H1 (cell line): Measurements from ENCODE around the gene NRXN3. TPM values are rescaled to one million over a fixed set of nuclear protein-coding genes. Genes with fewer than 3 reads are reported as not detected.

Experiments
- CTCF ChIA-PET: fragments of 300-600 bp; sonication (Branson Sonifier 250); formaldehyde crosslinking; loops from one replicate; lab custom pipeline; 2021; ENCODE audit not compliant: partially characterized antibody; lab: Charles Lee
- POLR2A ChIA-PET: fragments of 300-600 bp; sonication (Branson Sonifier 250); formaldehyde crosslinking; loops from one replicate; lab custom pipeline; 2021; ENCODE audit warnings: inconsistent platforms; ENCODE audit not compliant: partially characterized antibody; lab: Charles Lee
- DNase-seq, 2 experiments: peaks; one replicate each; pipeline versions ENCODE4 v3.0.0 to v3.0.0-alpha.2; 2010 to 2022; ENCODE audit warnings: low spot score in 2 of 2, low read depth in 1 of 2, mixed read lengths in 1 of 2
- FAIRE-seq: peaks from 2 replicates; lab custom pipeline; 2011; peaks lifted over from hg19 to GRCh38; lab: Jason Lieb, UNC
- H2AFZ ChIP-seq: 2 replicates; pipeline ENCODE4 v1.8.1; 2012; ENCODE audit warnings: low read length, inconsistent platforms
- H2AK5ac ChIP-seq: 2 replicates; pipeline ENCODE4 v1.6.1; 2013; ENCODE audit warnings: low read depth, low read length
- H2BK120ac ChIP-seq: replicated peaks from 2 replicates; pipeline ENCODE3; 2013; ENCODE audit warnings: low read depth, low read length, inconsistent platforms
- H2BK12ac ChIP-seq: 2 replicates; pipeline ENCODE4 v1.6.1; 2013; ENCODE audit warnings: low read depth, low read length
- H2BK15ac ChIP-seq: 2 replicates; pipeline ENCODE4 v1.6.1; 2013; ENCODE audit warnings: low read length
- H2BK20ac ChIP-seq: 2 replicates; pipeline ENCODE4 v1.6.1; 2013; ENCODE audit warnings: low read length
- H2BK5ac ChIP-seq: 2 replicates; pipeline ENCODE4 v1.6.1; 2013; ENCODE audit warnings: low read depth, low read length
- H3K14ac ChIP-seq: 2 replicates; pipeline ENCODE4 v1.6.1; 2013; ENCODE audit warnings: inconsistent platforms; ENCODE audit not compliant: insufficient read length
- H3K18ac ChIP-seq: 2 replicates; pipeline ENCODE4 v1.6.1; 2013; ENCODE audit warnings: low read length; ENCODE audit errors: extremely low read depth
- H3K23ac ChIP-seq: 2 replicates; pipeline ENCODE4 v1.6.1; 2013; ENCODE audit warnings: inconsistent platforms; ENCODE audit not compliant: insufficient read length
- H3K23me2 ChIP-seq: 2 replicates; pipeline ENCODE4 v1.6.1; 2013; ENCODE audit warnings: low read depth, low read length
- H3K27ac ChIP-seq: 2 replicates; pipeline ENCODE4 v1.6.1; 2011; ENCODE audit warnings: low read depth, low read length, inconsistent platforms
- H3K27me3 ChIP-seq, 4 experiments: replicated peaks in 1 of 4; 1 replicate in 1 of 4; 2 replicates in 3 of 4; pipeline versions ENCODE4 v1.6.1 to v1.8.1; 2011 to 2013; ENCODE audit warnings: low read length in 3 of 4, mild to moderate bottlenecking in 3 of 4, inconsistent platforms in 2 of 4, mixed read lengths in 2 of 4, moderate library complexity in 1 of 4; ENCODE audit not compliant: control insufficient read depth in 3 of 4, insufficient read depth in 3 of 4; ENCODE audit errors: extremely low read depth in 1 of 4
- H3K36me3 ChIP-seq, 4 experiments: 2 replicates each; pipeline versions ENCODE4 v1.6.1 to v1.8.1; 2011 to 2013; ENCODE audit warnings: mild to moderate bottlenecking in 4 of 4, low read length in 3 of 4, moderate library complexity in 2 of 4, control low read depth in 1 of 4, inconsistent platforms in 1 of 4; ENCODE audit not compliant: insufficient read depth in 4 of 4, control insufficient read depth in 2 of 4
- H3K4ac ChIP-seq: replicated peaks from 2 replicates; pipeline ENCODE3; 2013; ENCODE audit warnings: low read length, low read depth, mixed read lengths, inconsistent platforms; ENCODE audit not compliant: insufficient read length
- H3K4me1 ChIP-seq, 4 experiments: replicated peaks in 1 of 4; 1 replicate in 1 of 4; 2 replicates in 3 of 4; pipeline versions ENCODE4 v1.6.1 to v1.8.1; 2011 to 2013; ENCODE audit warnings: low read length in 3 of 4, inconsistent platforms in 2 of 4, mixed read lengths in 1 of 4; ENCODE audit not compliant: insufficient read depth in 4 of 4, control insufficient read depth in 3 of 4
- H3K4me2 ChIP-seq, 2 experiments: 2 replicates each; pipeline versions ENCODE4 v1.6.1 to v1.8.1; 2011 to 2013; ENCODE audit warnings: low read depth in 2 of 2, low read length in 2 of 2, control low read depth in 1 of 2, inconsistent platforms in 1 of 2, mild to moderate bottlenecking in 1 of 2; ENCODE audit not compliant: insufficient read depth in 1 of 2
- H3K4me3 ChIP-seq, 4 experiments: fragments of 200-600, 300-600 bp in 1 of 4; sonication (generic), shearing (Covaris generic), sonication (Bioruptor Twin) in 1 of 4; 2 replicates each; pipeline versions ENCODE4 v1.5.1 to v1.8.1; 2011 to 2016; ENCODE audit warnings: low read length in 4 of 4, low read depth in 3 of 4, control low read depth in 2 of 4, inconsistent platforms in 2 of 4, mild to moderate bottlenecking in 2 of 4, mixed read lengths in 1 of 4, moderate library complexity in 1 of 4; ENCODE audit not compliant: insufficient read depth in 2 of 4; ENCODE audit errors: extremely low read depth in 1 of 4
- H3K56ac ChIP-seq: replicated peaks from 2 replicates; pipeline ENCODE3; 2013; ENCODE audit warnings: low read depth, mild to moderate bottlenecking, mixed read lengths, low read length, inconsistent platforms; ENCODE audit not compliant: insufficient read length
- H3K79me1 ChIP-seq: 2 replicates; pipeline ENCODE4 v1.6.1; 2013; ENCODE audit warnings: low read depth, low read length, control low read depth
- H3K79me2 ChIP-seq, 2 experiments: 2 replicates each; pipeline versions ENCODE4 v1.6.1 to v1.8.1; 2012 to 2013; ENCODE audit warnings: low read length in 2 of 2, mild to moderate bottlenecking in 2 of 2, inconsistent platforms in 1 of 2; ENCODE audit not compliant: insufficient read depth in 2 of 2, control insufficient read depth in 1 of 2
- H3K9ac ChIP-seq, 4 experiments: replicated peaks in 1 of 4; 1 replicate in 1 of 4; 2 replicates in 3 of 4; pipeline versions ENCODE4 v1.6.1 to v1.8.1; 2011 to 2013; ENCODE audit warnings: low read depth in 3 of 4, low read length in 3 of 4, control low read depth in 2 of 4, mild to moderate bottlenecking in 2 of 4, moderate library complexity in 2 of 4, inconsistent platforms in 1 of 4; ENCODE audit errors: extremely low read depth in 1 of 4
- H3K9me3 ChIP-seq, 2 experiments: 2 replicates each; pipeline versions ENCODE4 v1.6.1 to v1.8.1; 2012 to 2013; ENCODE audit warnings: mild to moderate bottlenecking in 2 of 2, moderate library complexity in 2 of 2, control low read depth in 1 of 2, inconsistent platforms in 1 of 2, low read depth in 1 of 2, low read length in 1 of 2, mixed read lengths in 1 of 2; ENCODE audit not compliant: insufficient read depth in 2 of 2
- H4K20me1 ChIP-seq, 2 experiments: replicated peaks in 1 of 2; 2 replicates each; pipeline versions ENCODE3 to v1.8.1; 2011 to 2013; ENCODE audit warnings: inconsistent platforms in 2 of 2, low read length in 2 of 2, mild to moderate bottlenecking in 1 of 2; ENCODE audit not compliant: insufficient read depth in 2 of 2, control insufficient read depth in 1 of 2
- H4K5ac ChIP-seq: 2 replicates; pipeline ENCODE4 v1.6.1; 2013; ENCODE audit warnings: low read length, low read depth, mixed read lengths, inconsistent platforms; ENCODE audit not compliant: insufficient read length
- H4K8ac ChIP-seq: 2 replicates; pipeline ENCODE4 v1.8.0; 2013; ENCODE audit warnings: mild to moderate bottlenecking, moderate library complexity, low read length, inconsistent platforms; ENCODE audit not compliant: insufficient read depth; ENCODE audit errors: extremely low read depth
- H4K91ac ChIP-seq: replicated peaks from 2 replicates; pipeline ENCODE3; 2013; ENCODE audit warnings: low read length, mixed read lengths, inconsistent platforms; ENCODE audit not compliant: insufficient read length
- CBX5 ChIP-seq: fragments of 300-800, 300-1000 bp; sonication (generic); IDR thresholded peaks from 2 replicates; pipeline ENCODE4 v1.7.1; 2016; ENCODE audit warnings: antibody characterized with exemption, low read length, low read depth
- JUN ChIP-seq: IDR thresholded peaks from 2 replicates; pipeline ENCODE4 v1.6.1; 2011; ENCODE audit warnings: low read depth, mild to moderate bottlenecking, improper control_type of control experiment, low read length
- NRF1 ChIP-seq: IDR thresholded peaks from 2 replicates; pipeline ENCODE4 v1.6.1; 2011; ENCODE audit warnings: mild to moderate bottlenecking, low read depth, low read length, improper control_type of control experiment
- POLR2AphosphoS5 ChIP-seq: IDR thresholded peaks from 2 replicates; pipeline ENCODE4 v1.6.1; 2011; ENCODE audit warnings: low read depth, low read length
- TEAD4 ChIP-seq: IDR thresholded peaks from 2 replicates; pipeline ENCODE4 v1.6.1; 2012; ENCODE audit warnings: low read depth, low read length, inconsistent platforms, mixed read lengths
- WGBS, 2 experiments: shearing (Covaris generic) in 1 of 2; methylation state at CpG; one replicate each; pipeline versions ENCODE4 v1.1.6 to v1.1.7; 2013 to 2015; ENCODE audit warnings: low lambda C conversion rate in 2 of 2, mixed read lengths in 2 of 2, inconsistent platforms in 1 of 2, low coverage in 1 of 2, missing lambda C conversion rate in 1 of 2; ENCODE audit not compliant: insufficient replicate concordance in 2 of 2, insufficient coverage in 1 of 2, insufficient read length in 1 of 2; ENCODE audit errors: extremely low coverage in 1 of 2, missing lambda C conversion rate in 1 of 2; 5-methylcytosine and 5-hydroxymethylcytosine counted together
- polyA plus RNA-seq, 7 experiments: library from polyadenylated mRNA; depleted of rRNA in 3 of 7; stranded (reverse) in 5 of 7; unstranded in 2 of 7; fragments of >200 nt in 5 of 7; fragments of 200-250 nt in 2 of 7; gene quantifications; 1 replicate in 5 of 7; 2 replicates in 1 of 7; 4 replicates in 1 of 7; pipeline versions ENCODE4 v1.2.1 to v1.2.3, GENCODE V29; 2011 to 2013; ENCODE audit warnings: missing spikeins in 2 of 7, mixed read lengths in 2 of 7
- total RNA-seq: library from RNA; stranded (reverse); fragmentation: NEBNext Ultra II Directional; extraction: Animal tissue kit (Norgen Biotek cat#: 25700); gene quantifications from 2 replicates; pipeline ENCODE4 v1.2.1, GENCODE V29; 2021

The NRXN3 gene
- total and polyA plus RNA-seq, 2 of the 8 experiments (the other 6 are each of a cell fraction or from before 2014, with no cell fraction given) = 2.6 to 4.1 TPM

- no peak overlapping the region for H3K4me3 ChIP-seq
- TF ChIP-seq POLR2AphosphoS5 (no peak), NRF1 (no peak), CBX5 (no peak), JUN (no peak), TEAD4 (peak; percentile 84)
- no peak overlapping the region for H3K14ac ChIP-seq
- H3K27me3 ChIP-seq = peaks cover 0 to 1% (median 0%) of the 10 kb centered on the region in 4 experiments; a peak in 1 of 7 replicates
- H2AFZ ChIP-seq = no peak overlapping the region
- peak overlapping the region; percentile 68 for H4K91ac ChIP-seq
- H3K23ac ChIP-seq = no peak overlapping the region
- WGBS, 2 experiments = 76% methylated on average over 7 of the region's 7 CpGs; no CpG with 5 or more reads in 1 of the 2 experiments
- no peaks in the 10 kb centered on the region for H3K79me1 ChIP-seq
- H3K56ac ChIP-seq = no peak overlapping the region
- H4K20me1 ChIP-seq = no peaks in the 10 kb centered on the region
- peak overlapping the region; percentile 99 for H2BK12ac ChIP-seq
- peak overlapping the region; percentile 82; the same call in 1 of the 2 replicates for H2BK20ac ChIP-seq
- peak overlapping the region; percentile 95 for H2AK5ac ChIP-seq
- CTCF ChIA-PET = interaction anchor here (0.6 to 1.1 kb wide), 3 partner anchors 10 to 12 kb away, joined by 3 to 4 read pairs (median 3); no protein-coding TSS in a partner anchor
- peak overlapping the region; percentile 24; the same call in 1 of the 2 replicates for H3K18ac ChIP-seq
- no peak overlapping the region for H4K5ac ChIP-seq
- POLR2A ChIA-PET = interaction anchor here (1.2 kb wide), 1 partner anchor 21 kb away, joined by 3 read pairs; no protein-coding TSS in a partner anchor
- no peak overlapping the region for H2BK15ac ChIP-seq
- no peaks in the 10 kb centered on the region for H3K9me3 ChIP-seq
- peaks cover 4% of the 10 kb centered on the region; the same call in 1 of the 2 replicates for H3K23me2 ChIP-seq
- H3K4me1 ChIP-seq = peaks cover 0 to 9% (median 2%) of the 10 kb centered on the region in 4 experiments; a peak in 5 of 7 replicates
- H3K9ac ChIP-seq = no peak overlapping the region
- H3K4ac ChIP-seq = no peak overlapping the region
- H3K79me2 ChIP-seq = no peaks in the 10 kb centered on the region
- H4K8ac ChIP-seq = no peak overlapping the region
- H3K27ac ChIP-seq = no peak overlapping the region
- H2BK5ac ChIP-seq = peak overlapping the region; percentile 68
- H2BK120ac ChIP-seq = no peak overlapping the region
- DNase-seq (peak in 1 of 2 experiments; percentile 19), FAIRE-seq (peak; percentile 68)
- no peaks in the 10 kb centered on the region for H3K36me3 ChIP-seq
- H3K4me2 ChIP-seq = peak overlapping the region in 1 of 2 experiments; percentile 45; a peak in 1 of 4 replicates
These were observed 1313.6 kb downstream of the NRXN3 start for GRCh38 chr14:79483477-79484388.
